HG03097 (cell line): ENCODE measurements around the gene ZDHHC5.

ENCODE experiments used
- ATAC-seq: cut with Tn5 transposase; IDR thresholded peaks from one replicate; pipeline ENCODE4 v1.9.1; 2021; ENCODE audit not compliant: unreplicated experiment, low FRiP score

ZDHHC5 gene

DNA sequence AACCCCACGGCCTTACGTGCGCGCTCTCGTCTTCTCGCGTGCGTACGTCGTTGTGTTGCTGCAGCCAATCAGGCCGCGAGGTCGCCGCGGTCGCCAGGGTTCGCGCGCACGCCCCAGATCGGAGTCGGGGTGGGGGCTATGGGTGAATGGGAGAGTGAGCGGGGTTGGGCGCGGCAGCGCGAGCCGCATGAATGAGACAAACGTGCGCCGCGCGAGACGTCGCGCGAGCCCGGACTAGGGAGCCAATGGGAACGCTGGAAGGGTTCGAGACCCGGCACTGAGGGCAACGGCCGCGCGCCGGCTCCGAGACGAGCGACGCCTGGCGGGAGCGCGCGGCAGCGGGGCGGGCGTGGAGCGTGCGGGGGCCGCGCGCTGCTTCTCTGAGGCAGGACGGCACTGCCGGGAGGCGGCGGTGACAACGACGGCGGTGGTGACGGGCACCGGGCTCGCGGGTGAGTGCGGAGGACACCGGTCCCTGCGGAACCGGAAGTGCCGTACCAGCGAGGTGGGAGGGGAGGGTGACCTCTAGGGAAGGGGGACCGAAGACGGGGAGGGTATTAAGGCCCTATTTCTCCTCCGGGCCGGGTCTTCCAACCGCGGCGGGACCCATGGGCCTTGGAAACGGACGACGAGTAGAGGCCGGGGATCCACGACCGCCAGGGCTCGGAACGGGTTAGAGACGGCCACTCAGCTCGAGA is at the start of gene ZDHHC5:
Gene ZDHHC5 (plus strand): TSS at position 379 of the 698 bp plus-strand sequence. CDS start 4,977 bp downstream, outside the sequence.
- peak; percentile 85 for ATAC-seq

GRCh38 chr11:57618438-57618837 is 49.5 kb upstream of the ZDHHC5 start:
- no peak for ATAC-seq

- no peak for ATAC-seq
Measured at GRCh38 chr11:57619331-57619730, 48.6 kb upstream of the ZDHHC5 start.

- no peak for ATAC-seq
Measured at GRCh38 chr11:57620467-57620866, 47.4 kb upstream of the ZDHHC5 start.

DNA sequence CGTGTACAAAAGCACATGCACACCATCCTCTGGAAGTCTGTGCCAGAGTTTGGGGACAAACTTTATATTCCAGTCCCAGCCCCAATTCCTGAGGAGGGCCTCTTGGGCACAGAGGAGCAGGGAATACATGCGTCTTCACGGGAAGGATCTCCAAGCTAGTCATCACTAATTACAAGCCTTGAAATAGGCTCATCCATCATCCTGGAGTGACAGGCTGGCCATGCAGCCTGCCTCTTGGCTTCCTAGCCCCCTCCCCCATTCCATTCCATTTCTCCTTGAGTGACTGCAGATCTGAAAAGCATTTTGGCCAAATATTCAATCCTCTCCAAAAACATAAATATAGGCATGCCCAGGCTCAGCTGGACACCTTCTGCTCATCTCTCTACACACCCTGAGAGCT is 45.7 kb upstream of the ZDHHC5 start:
- ATAC-seq: no peak

- ATAC-seq: no peak
Measured at GRCh38 chr11:57624864-57625263, 43.0 kb upstream of the ZDHHC5 start.

- no peak for ATAC-seq
Measured at GRCh38 chr11:57626895-57627294, 41.0 kb upstream of the ZDHHC5 start.

DNA sequence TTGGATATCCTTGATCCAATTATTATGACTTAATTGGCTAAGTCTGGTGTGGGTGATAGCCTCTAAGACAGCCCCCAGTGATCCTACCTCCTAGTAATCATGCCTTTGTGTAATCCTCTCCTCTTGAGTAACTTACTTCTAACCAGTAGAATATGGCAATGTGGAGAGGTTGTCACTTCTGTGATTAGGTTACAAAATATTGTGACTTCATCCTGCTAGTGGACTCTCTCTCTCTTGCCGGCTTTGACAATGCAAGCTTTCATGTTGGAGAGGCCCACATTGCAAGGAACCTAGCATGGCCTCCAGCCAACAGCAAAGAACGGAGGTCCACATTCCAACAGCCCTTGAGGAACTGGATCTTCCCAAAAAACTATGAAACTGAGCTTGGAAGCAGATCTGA is 37.7 kb upstream of the ZDHHC5 start:
- ATAC-seq: no peak

DNA sequence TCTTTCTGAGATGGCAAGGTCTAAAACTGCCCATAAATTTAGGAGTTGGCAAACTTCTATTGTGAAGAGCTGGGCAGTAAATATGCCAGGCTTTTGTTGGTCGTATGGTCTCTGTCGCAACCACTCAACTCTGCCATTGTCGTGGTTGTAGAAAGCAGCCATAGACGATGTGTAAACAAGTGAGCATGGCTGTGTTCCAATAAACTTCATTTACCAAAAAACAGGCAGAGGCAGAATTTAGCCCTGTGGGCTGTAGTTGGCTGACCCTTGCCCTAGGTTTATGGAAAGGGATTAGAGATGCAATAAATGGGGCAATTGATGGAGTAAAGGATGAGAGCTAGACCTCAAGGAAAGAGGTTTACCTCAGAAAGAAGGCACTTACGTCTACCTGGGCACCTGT is 35.8 kb upstream of the ZDHHC5 start:
- ATAC-seq: no peak

DNA sequence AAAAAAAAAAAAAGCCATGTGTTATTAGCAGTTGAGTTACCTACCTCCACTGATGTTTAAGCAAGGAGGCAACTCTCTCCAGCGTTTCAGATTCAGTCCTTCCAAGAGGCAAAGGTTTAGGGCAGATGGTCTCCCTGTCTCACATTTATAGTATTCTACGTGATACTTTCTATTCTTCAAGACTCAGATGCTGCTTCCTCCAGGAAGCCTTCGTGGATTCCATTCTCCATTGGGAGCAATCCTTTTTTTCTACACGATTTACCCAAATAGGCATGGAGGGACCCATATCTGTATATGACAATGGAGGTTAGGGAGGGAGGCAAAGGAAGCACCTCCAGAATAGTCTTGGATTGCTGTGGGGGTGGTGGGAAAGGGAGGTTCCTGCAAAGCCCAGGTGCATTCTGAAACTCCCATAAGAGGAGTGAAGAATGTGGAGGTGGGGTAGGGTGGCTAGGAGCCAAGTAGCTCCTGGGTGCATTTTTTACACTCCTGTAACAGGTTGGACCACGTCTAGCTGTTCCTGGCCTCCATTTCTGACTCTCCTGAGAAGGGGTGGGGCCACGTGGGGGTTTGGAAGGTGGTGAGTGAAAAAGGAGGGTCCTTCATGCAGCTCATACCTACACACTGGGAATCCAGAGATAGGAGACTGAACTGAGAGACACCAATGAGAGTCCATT is 34.4 kb upstream of the ZDHHC5 start:
- no peak for ATAC-seq

GRCh38 chr11:57634311-57634710 is 33.6 kb upstream of the ZDHHC5 start:
- ATAC-seq: no peak

DNA sequence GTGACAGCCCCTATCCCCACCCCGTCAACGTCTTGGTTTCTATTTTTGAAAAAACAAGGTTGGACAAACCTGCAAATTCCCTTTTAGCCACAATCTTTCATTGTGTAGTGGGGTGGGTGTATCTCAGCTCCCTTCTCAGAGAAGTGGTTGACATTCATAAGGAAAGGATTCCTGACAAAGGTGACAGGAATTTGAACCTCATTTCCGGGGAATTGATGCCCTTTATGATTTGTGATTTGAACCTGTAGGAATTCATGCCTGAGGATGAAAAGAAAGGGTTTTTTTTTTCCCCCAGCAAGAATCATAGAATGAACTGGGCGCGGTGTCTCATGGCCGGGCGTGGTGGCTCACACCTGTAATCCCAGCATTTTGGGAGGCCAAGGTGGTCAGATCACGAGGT is 32.7 kb upstream of the ZDHHC5 start:
- no peak for ATAC-seq

DNA sequence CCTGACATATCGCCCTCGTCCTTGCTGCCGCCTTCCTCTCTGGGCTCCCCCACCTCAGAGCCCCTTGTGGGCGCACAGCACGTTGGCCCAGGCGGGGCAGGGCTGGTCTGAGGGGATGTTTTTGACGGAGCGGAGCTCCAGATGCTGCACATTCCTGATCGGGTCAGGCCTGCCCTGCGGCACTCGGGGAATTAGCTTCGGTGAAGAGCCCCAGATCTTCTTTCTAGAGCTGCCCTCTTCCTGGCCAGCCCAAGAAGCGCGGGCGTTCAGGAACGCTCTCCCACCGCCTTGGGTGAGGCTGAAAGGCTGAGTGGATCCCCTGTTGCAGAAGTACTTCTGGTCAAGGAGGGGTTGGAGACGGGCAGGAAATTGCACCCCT is 30.3 kb upstream of the ZDHHC5 start:
- no peak for ATAC-seq

DNA sequence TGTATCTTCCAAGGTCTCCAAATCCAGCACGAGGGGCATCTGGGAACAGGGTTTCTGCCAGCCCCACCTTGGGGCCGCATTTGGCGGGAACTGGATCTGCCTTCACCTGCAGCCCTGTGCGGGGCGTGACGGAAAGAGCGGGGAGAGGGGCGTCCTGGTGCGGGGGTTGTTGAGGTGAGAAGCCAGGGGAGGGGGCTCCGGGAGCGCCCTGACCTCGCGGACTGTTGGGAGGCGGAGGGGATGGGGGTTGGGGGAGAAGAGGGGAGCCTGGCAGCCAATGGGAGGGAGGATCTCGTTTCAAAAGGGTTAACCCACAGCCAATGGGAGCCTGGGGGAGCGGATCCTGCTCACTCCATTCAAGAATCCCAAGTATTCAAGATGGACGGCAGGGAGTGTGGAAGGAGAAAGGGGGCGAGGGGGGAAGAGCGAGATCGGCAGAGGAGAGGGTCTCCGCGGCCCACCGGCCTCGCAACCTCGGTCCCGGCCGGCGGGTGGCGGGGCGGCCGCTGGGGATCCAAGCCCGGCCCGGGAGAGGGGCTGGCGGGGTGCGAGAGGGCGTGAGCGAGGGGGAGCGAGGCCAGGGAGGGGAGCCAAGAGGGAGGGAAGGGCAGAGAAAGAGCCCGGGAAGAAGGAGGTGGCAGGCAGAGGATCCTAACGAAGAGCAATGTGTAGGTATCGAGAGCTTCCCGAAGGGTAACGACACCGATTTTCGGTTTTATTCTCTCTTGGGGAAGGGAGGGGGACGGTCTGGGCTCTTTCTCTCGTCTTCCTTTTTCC is 29.7 kb upstream of the ZDHHC5 start:
- no peak for ATAC-seq

GRCh38 chr11:57638811-57639320 is 29.0 kb upstream of the ZDHHC5 start:
- ATAC-seq: no peak

- no peak for ATAC-seq
Measured at GRCh38 chr11:57639321-57640067, 28.4 kb upstream of the ZDHHC5 start.

DNA sequence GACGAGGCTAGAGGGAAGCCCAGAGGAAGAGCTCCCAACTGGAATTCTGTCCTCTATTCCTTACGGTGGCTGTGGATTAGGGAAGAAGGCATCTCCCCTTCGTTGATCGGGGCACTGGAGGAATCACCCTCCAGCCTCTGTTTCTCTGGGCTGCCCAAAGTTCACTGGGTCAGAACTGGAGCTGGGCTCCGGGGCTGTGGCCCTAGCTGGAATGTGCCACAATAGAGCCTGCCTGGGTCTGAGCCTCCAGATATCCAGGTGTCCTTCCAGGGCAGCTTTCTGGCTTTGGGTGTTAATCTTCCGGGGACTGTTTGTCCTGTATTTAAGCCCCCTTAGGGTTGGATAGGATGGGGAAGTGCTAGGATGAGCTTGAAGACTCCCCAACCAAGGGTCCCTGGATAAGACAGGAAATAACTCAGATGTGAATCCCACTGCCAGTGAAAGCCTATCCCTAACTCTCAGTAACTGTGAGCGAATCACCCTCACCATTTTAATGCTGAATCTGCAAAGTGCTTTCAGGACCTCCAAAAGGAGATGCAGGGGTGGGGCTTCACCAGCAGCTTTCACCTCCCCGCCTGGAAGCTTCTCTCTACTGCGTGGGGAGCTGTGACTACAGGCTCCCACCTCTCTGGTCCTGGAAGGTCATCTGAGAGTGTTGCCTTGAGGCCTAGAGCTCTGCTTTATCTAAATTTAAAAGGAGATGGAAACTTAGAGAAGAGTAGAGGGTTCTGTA is 27.7 kb upstream of the ZDHHC5 start:
- no peak for ATAC-seq

GRCh38 chr11:57641011-57641807 is 26.7 kb upstream of the ZDHHC5 start:
- ATAC-seq: no peak

GRCh38 chr11:57643802-57644201 is 24.1 kb upstream of the ZDHHC5 start:
- no peak for ATAC-seq
